HEK293 (cell line): ENCODE results near the gene LARP6.

Experiments used
- BCL11A ChIP-seq: fragments of 450-650 bp; formaldehyde crosslinking; IDR thresholded peaks from 2 replicates; pipeline ENCODE4 v1.5.1; 2016; ENCODE audit warnings: low read depth, missing biosample characterization, missing genetic modification characterization
- GFI1B ChIP-seq: fragments of 450-650 bp; formaldehyde crosslinking; IDR thresholded peaks from 2 replicates; pipeline ENCODE4 v1.5.1; 2016; ENCODE audit warnings: missing biosample characterization, missing genetic modification characterization
- GLIS2 ChIP-seq: fragments of 450-650 bp; formaldehyde crosslinking; IDR thresholded peaks from 2 replicates; pipeline ENCODE4 v1.5.1; 2016; ENCODE audit warnings: missing biosample characterization, missing genetic modification characterization
- KLF1 ChIP-seq: fragments of 450-650 bp; formaldehyde crosslinking; IDR thresholded peaks from 2 replicates; pipeline ENCODE4 v1.5.1; 2016; ENCODE audit warnings: missing biosample characterization, missing genetic modification characterization
- OVOL3 ChIP-seq: fragments of 450-650 bp; formaldehyde crosslinking; IDR thresholded peaks from 2 replicates; pipeline ENCODE4 v1.5.1; 2016; ENCODE audit warnings: missing biosample characterization, missing genetic modification characterization
- SP2 ChIP-seq: fragments of 450-650 bp; formaldehyde crosslinking; IDR thresholded peaks from 2 replicates; pipeline ENCODE4 v1.5.1; 2016; ENCODE audit warnings: missing biosample characterization, missing genetic modification characterization
- SP3 ChIP-seq: fragments of 450-650 bp; formaldehyde crosslinking; IDR thresholded peaks from 2 replicates; pipeline ENCODE4 v1.5.1; 2016; ENCODE audit warnings: missing biosample characterization, missing genetic modification characterization
- ZNF155 ChIP-seq: fragments of 450-650 bp; formaldehyde crosslinking; IDR thresholded peaks from 2 replicates; pipeline ENCODE4 v1.5.1; 2016; ENCODE audit warnings: missing biosample characterization, missing genetic modification characterization
- ZNF202 ChIP-seq: fragments of 450-650 bp; formaldehyde crosslinking; IDR thresholded peaks from 2 replicates; pipeline ENCODE4 v1.5.1; 2016; ENCODE audit warnings: missing biosample characterization, missing genetic modification characterization, borderline replicate concordance
- ZNF221 ChIP-seq: fragments of 450-650 bp; formaldehyde crosslinking; IDR thresholded peaks from 2 replicates; pipeline ENCODE4 v1.5.1; 2017; ENCODE audit warnings: missing biosample characterization, missing genetic modification characterization, borderline replicate concordance
- ZNF223 ChIP-seq: fragments of 450-650 bp; formaldehyde crosslinking; IDR thresholded peaks from 2 replicates; pipeline ENCODE4 v1.5.1; 2016; ENCODE audit warnings: missing biosample characterization, missing genetic modification characterization
- ZNF248 ChIP-seq: fragments of 450-650 bp; formaldehyde crosslinking; IDR thresholded peaks from 2 replicates; pipeline ENCODE4 v1.5.1; 2017; ENCODE audit warnings: missing biosample characterization, missing genetic modification characterization
- ZNF350 ChIP-seq: fragments of 450-650 bp; formaldehyde crosslinking; IDR thresholded peaks from 2 replicates; pipeline ENCODE4 v1.5.0; 2017; ENCODE audit warnings: missing biosample characterization, mild to moderate bottlenecking, missing genetic modification characterization
- ZNF404 ChIP-seq: fragments of 450-650 bp; formaldehyde crosslinking; IDR thresholded peaks from 2 replicates; pipeline ENCODE4 v1.5.1; 2017; ENCODE audit warnings: missing biosample characterization, missing genetic modification characterization
- ZNF416 ChIP-seq: fragments of 450-650 bp; formaldehyde crosslinking; IDR thresholded peaks from 2 replicates; pipeline ENCODE4 v1.5.1; 2016; ENCODE audit warnings: missing biosample characterization, missing genetic modification characterization
- ZNF501 ChIP-seq: fragments of 450-650 bp; formaldehyde crosslinking; IDR thresholded peaks from 2 replicates; pipeline ENCODE4 v1.5.1; 2016; ENCODE audit warnings: missing biosample characterization, missing genetic modification characterization
- ZNF558 ChIP-seq: fragments of 450-650 bp; formaldehyde crosslinking; IDR thresholded peaks from 2 replicates; pipeline ENCODE4 v1.5.1; 2016; ENCODE audit warnings: missing biosample characterization, missing genetic modification characterization
- ZNF623 ChIP-seq: fragments of 450-650 bp; formaldehyde crosslinking; IDR thresholded peaks from 2 replicates; pipeline ENCODE4 v1.5.1; 2016; ENCODE audit warnings: missing biosample characterization, missing genetic modification characterization
- ZNF629 ChIP-seq: fragments of 450-650 bp; formaldehyde crosslinking; IDR thresholded peaks from 2 replicates; pipeline ENCODE4 v1.5.1; 2017; ENCODE audit warnings: missing biosample characterization, missing genetic modification characterization
- ZNF660 ChIP-seq: fragments of 450-650 bp; IDR thresholded peaks from 2 replicates; pipeline ENCODE4 v1.5.1; 2018; ENCODE audit warnings: missing biosample characterization, mild to moderate bottlenecking, missing genetic modification characterization
- ZNF830 ChIP-seq: fragments of 450-650 bp; IDR thresholded peaks from 2 replicates; pipeline ENCODE4 v1.5.0; 2018; ENCODE audit warnings: missing biosample characterization, missing genetic modification characterization, low read depth, mild to moderate bottlenecking, moderate library complexity
- ZSCAN16 ChIP-seq: fragments of 450-650 bp; formaldehyde crosslinking; IDR thresholded peaks from 2 replicates; pipeline ENCODE4 v1.5.1; 2016; ENCODE audit warnings: missing biosample characterization, missing genetic modification characterization
- TF ChIP-seq, protein P1 (sequence below): fragments of 450-650 bp; formaldehyde crosslinking; IDR thresholded peaks from 2 replicates; pipeline ENCODE4 v1.5.1; 2017; ENCODE audit warnings: missing biosample characterization, missing genetic modification characterization
- TF ChIP-seq, protein P2 (sequence below): fragments of 450-650 bp; formaldehyde crosslinking; IDR thresholded peaks from 2 replicates; pipeline ENCODE4 v1.5.1; 2016; ENCODE audit warnings: missing biosample characterization, missing genetic modification characterization
- TF ChIP-seq, protein P3 (sequence below): sonication (generic); formaldehyde crosslinking; IDR thresholded peaks from 2 replicates; pipeline ENCODE4 v1.8.1; 2022; ENCODE audit warnings: mild to moderate bottlenecking, moderate library complexity, missing genetic modification reagents
- TF ChIP-seq, protein P4 (sequence below): fragments of 450-650 bp; formaldehyde crosslinking; IDR thresholded peaks from 2 replicates; pipeline ENCODE4 v1.5.1; 2016; ENCODE audit warnings: missing biosample characterization, missing genetic modification characterization, low read depth
- TF ChIP-seq, protein P5 (sequence below): fragments of 450-650 bp; formaldehyde crosslinking; IDR thresholded peaks from 2 replicates; pipeline ENCODE4 v1.5.1; 2016; ENCODE audit warnings: missing biosample characterization, missing genetic modification characterization
- TF ChIP-seq, protein P6 (sequence below): fragments of 450-650 bp; formaldehyde crosslinking; IDR thresholded peaks from 2 replicates; pipeline ENCODE4 v1.5.0; 2017; ENCODE audit warnings: missing biosample characterization, missing genetic modification characterization, borderline replicate concordance

LARP6 gene

DNA sequence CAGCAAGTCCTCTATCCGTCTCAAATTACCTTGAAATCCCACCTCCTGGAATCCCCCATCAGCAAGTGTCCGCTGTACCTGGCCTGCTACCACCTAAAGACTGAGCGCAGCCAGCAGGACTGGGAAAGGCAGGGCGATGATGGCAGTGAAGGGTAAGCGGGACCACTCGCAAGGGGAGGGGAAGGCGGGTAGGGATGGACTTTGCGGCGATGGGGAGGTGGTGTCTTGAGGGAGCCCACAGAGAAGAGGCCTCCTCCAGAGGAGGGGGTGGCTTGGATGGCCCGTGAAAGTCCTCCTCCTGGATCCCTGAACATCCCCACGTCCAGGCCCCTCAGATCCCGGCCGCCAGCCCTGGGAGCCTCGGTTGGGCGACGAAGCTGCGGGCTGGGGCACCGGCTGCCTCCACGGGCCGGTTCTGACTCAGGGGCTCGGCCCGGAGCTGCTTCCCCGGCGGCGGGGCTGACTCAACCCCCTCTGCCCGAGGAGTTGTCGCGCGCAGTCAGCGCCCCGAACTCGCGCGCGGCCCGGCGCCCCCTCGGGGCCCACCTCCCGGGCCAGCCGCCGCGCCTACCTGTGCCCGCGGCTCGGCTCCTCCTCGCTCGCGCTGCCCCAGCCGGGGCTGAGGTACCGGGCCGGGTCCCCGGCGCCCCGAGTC lies 512 bp downstream of the LARP6 start (continued):
- TF ChIP-seq ZNF629 (tag by site-specific recombination): no peak
- TF ChIP-seq, protein P1, sequence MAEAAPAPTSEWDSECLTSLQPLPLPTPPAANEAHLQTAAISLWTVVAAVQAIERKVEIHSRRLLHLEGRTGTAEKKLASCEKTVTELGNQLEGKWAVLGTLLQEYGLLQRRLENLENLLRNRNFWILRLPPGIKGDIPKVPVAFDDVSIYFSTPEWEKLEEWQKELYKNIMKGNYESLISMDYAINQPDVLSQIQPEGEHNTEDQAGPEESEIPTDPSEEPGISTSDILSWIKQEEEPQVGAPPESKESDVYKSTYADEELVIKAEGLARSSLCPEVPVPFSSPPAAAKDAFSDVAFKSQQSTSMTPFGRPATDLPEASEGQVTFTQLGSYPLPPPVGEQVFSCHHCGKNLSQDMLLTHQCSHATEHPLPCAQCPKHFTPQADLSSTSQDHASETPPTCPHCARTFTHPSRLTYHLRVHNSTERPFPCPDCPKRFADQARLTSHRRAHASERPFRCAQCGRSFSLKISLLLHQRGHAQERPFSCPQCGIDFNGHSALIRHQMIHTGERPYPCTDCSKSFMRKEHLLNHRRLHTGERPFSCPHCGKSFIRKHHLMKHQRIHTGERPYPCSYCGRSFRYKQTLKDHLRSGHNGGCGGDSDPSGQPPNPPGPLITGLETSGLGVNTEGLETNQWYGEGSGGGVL (tag by site-specific recombination): peak; percentile 86
- TF ChIP-seq ZNF830 (tag by site-specific recombination): no peak
- no peak for TF ChIP-seq ZNF404 (tag by site-specific recombination)
- TF ChIP-seq ZNF623: no peak
- no peak for TF ChIP-seq ZNF202 (tag by site-specific recombination)
- TF ChIP-seq GFI1B (tag by site-specific recombination): no peak
- no peak for TF ChIP-seq ZSCAN16
- no peak for TF ChIP-seq ZNF223 (tag by site-specific recombination)
- TF ChIP-seq GLIS2 (tag by site-specific recombination): peak; percentile 85
- TF ChIP-seq ZNF558 (tag by site-specific recombination): no peak
- TF ChIP-seq, protein P2, sequence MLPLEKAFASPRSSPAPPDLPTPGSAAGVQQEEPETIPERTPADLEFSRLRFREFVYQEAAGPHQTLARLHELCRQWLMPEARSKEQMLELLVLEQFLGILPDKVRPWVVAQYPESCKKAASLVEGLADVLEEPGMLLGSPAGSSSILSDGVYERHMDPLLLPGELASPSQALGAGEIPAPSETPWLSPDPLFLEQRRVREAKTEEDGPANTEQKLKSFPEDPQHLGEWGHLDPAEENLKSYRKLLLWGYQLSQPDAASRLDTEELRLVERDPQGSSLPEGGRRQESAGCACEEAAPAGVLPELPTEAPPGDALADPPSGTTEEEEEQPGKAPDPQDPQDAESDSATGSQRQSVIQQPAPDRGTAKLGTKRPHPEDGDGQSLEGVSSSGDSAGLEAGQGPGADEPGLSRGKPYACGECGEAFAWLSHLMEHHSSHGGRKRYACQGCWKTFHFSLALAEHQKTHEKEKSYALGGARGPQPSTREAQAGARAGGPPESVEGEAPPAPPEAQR: no peak
- 0 out of 2 replicates have a peak, but pooled peaks have one; percentile 26 for TF ChIP-seq ZNF501 (tag by site-specific recombination)
- no peak for TF ChIP-seq OVOL3
- TF ChIP-seq, protein P3, sequence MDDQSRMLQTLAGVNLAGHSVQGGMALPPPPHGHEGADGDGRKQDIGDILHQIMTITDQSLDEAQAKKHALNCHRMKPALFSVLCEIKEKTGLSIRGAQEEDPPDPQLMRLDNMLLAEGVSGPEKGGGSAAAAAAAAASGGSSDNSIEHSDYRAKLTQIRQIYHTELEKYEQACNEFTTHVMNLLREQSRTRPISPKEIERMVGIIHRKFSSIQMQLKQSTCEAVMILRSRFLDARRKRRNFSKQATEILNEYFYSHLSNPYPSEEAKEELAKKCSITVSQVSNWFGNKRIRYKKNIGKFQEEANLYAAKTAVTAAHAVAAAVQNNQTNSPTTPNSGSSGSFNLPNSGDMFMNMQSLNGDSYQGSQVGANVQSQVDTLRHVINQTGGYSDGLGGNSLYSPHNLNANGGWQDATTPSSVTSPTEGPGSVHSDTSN (CRISPR knock-in tag): no peak; the same call in 1 of the 2 replicates
- TF ChIP-seq, protein P4, sequence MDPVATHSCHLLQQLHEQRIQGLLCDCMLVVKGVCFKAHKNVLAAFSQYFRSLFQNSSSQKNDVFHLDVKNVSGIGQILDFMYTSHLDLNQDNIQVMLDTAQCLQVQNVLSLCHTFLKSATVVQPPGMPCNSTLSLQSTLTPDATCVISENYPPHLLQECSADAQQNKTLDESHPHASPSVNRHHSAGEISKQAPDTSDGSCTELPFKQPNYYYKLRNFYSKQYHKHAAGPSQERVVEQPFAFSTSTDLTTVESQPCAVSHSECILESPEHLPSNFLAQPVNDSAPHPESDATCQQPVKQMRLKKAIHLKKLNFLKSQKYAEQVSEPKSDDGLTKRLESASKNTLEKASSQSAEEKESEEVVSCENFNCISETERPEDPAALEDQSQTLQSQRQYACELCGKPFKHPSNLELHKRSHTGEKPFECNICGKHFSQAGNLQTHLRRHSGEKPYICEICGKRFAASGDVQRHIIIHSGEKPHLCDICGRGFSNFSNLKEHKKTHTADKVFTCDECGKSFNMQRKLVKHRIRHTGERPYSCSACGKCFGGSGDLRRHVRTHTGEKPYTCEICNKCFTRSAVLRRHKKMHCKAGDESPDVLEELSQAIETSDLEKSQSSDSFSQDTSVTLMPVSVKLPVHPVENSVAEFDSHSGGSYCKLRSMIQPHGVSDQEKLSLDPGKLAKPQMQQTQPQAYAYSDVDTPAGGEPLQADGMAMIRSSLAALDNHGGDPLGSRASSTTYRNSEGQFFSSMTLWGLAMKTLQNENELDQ: no peak
- TF ChIP-seq ZNF155: 0 out of 2 replicates have a peak, but pooled peaks have one; percentile 42
- no peak for TF ChIP-seq ZNF221 (tag by site-specific recombination)
- TF ChIP-seq BCL11A: no peak
- TF ChIP-seq SP2: peak; percentile 78
- TF ChIP-seq ZNF660 (tag by site-specific recombination): peak; percentile 32
- TF ChIP-seq, protein P5, sequence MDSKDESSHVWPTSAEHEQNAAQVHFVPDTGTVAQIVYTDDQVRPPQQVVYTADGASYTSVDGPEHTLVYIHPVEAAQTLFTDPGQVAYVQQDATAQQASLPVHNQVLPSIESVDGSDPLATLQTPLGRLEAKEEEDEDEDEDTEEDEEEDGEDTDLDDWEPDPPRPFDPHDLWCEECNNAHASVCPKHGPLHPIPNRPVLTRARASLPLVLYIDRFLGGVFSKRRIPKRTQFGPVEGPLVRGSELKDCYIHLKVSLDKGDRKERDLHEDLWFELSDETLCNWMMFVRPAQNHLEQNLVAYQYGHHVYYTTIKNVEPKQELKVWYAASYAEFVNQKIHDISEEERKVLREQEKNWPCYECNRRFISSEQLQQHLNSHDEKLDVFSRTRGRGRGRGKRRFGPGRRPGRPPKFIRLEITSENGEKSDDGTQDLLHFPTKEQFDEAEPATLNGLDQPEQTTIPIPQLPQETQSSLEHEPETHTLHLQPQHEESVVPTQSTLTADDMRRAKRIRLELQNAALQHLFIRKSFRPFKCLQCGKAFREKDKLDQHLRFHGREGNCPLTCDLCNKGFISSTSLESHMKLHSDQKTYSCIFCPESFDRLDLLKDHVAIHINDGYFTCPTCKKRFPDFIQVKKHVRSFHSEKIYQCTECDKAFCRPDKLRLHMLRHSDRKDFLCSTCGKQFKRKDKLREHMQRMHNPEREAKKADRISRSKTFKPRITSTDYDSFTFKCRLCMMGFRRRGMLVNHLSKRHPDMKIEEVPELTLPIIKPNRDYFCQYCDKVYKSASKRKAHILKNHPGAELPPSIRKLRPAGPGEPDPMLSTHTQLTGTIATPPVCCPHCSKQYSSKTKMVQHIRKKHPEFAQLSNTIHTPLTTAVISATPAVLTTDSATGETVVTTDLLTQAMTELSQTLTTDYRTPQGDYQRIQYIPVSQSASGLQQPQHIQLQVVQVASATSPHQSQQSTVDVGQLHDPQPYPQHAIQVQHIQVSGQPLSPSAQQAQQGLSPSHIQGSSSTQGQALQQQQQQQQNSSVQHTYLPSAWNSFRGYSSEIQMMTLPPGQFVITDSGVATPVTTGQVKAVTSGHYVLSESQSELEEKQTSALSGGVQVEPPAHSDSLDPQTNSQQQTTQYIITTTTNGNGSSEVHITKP (tag by site-specific recombination): peak; percentile 98
- peak; percentile 71 for TF ChIP-seq SP3 (tag by site-specific recombination)
- no peak for TF ChIP-seq ZNF248
- no peak for TF ChIP-seq ZNF416 (tag by site-specific recombination)
- TF ChIP-seq KLF1 (tag by site-specific recombination): no peak
- TF ChIP-seq, protein P6, sequence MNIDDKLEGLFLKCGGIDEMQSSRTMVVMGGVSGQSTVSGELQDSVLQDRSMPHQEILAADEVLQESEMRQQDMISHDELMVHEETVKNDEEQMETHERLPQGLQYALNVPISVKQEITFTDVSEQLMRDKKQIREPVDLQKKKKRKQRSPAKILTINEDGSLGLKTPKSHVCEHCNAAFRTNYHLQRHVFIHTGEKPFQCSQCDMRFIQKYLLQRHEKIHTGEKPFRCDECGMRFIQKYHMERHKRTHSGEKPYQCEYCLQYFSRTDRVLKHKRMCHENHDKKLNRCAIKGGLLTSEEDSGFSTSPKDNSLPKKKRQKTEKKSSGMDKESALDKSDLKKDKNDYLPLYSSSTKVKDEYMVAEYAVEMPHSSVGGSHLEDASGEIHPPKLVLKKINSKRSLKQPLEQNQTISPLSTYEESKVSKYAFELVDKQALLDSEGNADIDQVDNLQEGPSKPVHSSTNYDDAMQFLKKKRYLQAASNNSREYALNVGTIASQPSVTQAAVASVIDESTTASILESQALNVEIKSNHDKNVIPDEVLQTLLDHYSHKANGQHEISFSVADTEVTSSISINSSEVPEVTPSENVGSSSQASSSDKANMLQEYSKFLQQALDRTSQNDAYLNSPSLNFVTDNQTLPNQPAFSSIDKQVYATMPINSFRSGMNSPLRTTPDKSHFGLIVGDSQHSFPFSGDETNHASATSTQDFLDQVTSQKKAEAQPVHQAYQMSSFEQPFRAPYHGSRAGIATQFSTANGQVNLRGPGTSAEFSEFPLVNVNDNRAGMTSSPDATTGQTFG (tag by site-specific recombination): no peak
- TF ChIP-seq ZNF350: no peak
